ENCODE data around the gene SCNN1B.
"Not testable (repeated sequence)": the region's sequence is repeated elsewhere in the genome, so short reads cannot be mapped to it uniquely, and the experiment has no call there.

SCNN1B gene

GRCh38 chr16:23381702-23382101 lies 79.6 kb downstream of the SCNN1B start:
- not testable (repeated sequence) for DNase-seq

GRCh38 chr16:23382279-23382678 lies 80.2 kb downstream of the SCNN1B start:
- DNase-seq = no peak

- DNase-seq = no peak
Observed at GRCh38 chr16:23383881-23384280, 81.8 kb downstream of the SCNN1B start.

- DNase-seq = no peak
Observed at GRCh38 chr16:23384878-23385277, 82.8 kb downstream of the SCNN1B start.

- DNase-seq = no peak
Observed at GRCh38 chr16:23385441-23385840, 83.3 kb downstream of the SCNN1B start.

GRCh38 chr16:23387666-23388065 lies 85.6 kb downstream of the SCNN1B start:
- DNase-seq = no peak

- no peak for DNase-seq
Observed at GRCh38 chr16:23388786-23389185, 86.7 kb downstream of the SCNN1B start.

- DNase-seq = no peak
Observed at GRCh38 chr16:23389201-23389600, 87.1 kb downstream of the SCNN1B start.

- not testable (repeated sequence) for DNase-seq
Observed at GRCh38 chr16:23389936-23390335, 87.8 kb downstream of the SCNN1B start.

GRCh38 chr16:23391381-23392222 lies 89.5 kb downstream of the SCNN1B start:
- DNase-seq = no peak

GRCh38 chr16:23392223-23392600 lies 90.1 kb downstream of the SCNN1B start:
- DNase-seq = no peak

- DNase-seq = no peak
Observed at GRCh38 chr16:23394141-23394831, 92.2 kb downstream of the SCNN1B start.

GRCh38 chr16:23395732-23396131 lies 93.6 kb downstream of the SCNN1B start:
- no peak for DNase-seq

- DNase-seq = no peak
Observed at GRCh38 chr16:23397464-23397863, 95.4 kb downstream of the SCNN1B start.

GRCh38 chr16:23398987-23399805 lies 97.1 kb downstream of the SCNN1B start:
- no peak for DNase-seq

- DNase-seq = not testable (repeated sequence)
Observed at GRCh38 chr16:23400447-23400846, 98.3 kb downstream of the SCNN1B start.

- DNase-seq = no peak
Observed at GRCh38 chr16:23401139-23401538, 99.0 kb downstream of the SCNN1B start.

GRCh38 chr16:23402100-23402499 lies 100.0 kb downstream of the SCNN1B start:
- no peak for DNase-seq

- no peak for DNase-seq
Observed at GRCh38 chr16:23403547-23403946, 101.4 kb downstream of the SCNN1B start.

- DNase-seq = no peak
Observed at GRCh38 chr16:23406024-23406423, 103.9 kb downstream of the SCNN1B start.

- DNase-seq = no peak
Observed at GRCh38 chr16:23406546-23407240, 104.6 kb downstream of the SCNN1B start.

GRCh38 chr16:23407436-23408127 lies 105.5 kb downstream of the SCNN1B start:
- DNase-seq = no peak

Measured in NCI-H226 (cell line).